Tibial nerve (tissue), 4 donors: ENCODE measurements around the gene STIM1. TPM values are rescaled to one million over a fixed set of nuclear protein-coding genes. Genes with fewer than 3 reads are reported as not detected.
A peak's percentile ranks its signal among the peaks of the same experiment; 100 is the strongest.

Experiments used
- DNase-seq, 2 donors: peaks; one replicate each; pipeline ENCODE4 v3.0.0-alpha.2; 2019; ENCODE audit warnings: low spot score in 2 of 2
- H3K27ac ChIP-seq, 4 donors: fragments of 200-600 bp; sonication (generic) in 3 of 4; one replicate each; pipeline ENCODE4 v1.5.1; 2017 to 2019; ENCODE audit warnings: mild to moderate bottlenecking in 1 of 4
- H3K27me3 ChIP-seq, 2 donors: fragments of 200-600 bp; sonication (generic) in 1 of 2; one replicate each; pipeline versions ENCODE4 v1.5.1 to v1.6.0; 2017 to 2019
- H3K36me3 ChIP-seq, 3 donors: fragments of 200-600 bp; sonication (generic); one replicate each; pipeline ENCODE4 v1.5.1; 2018 to 2019
- H3K4me1 ChIP-seq, 4 donors: fragments of 200-600 bp; sonication (generic) in 3 of 4; one replicate each; pipeline ENCODE4 v1.5.1; 2017 to 2019
- H3K4me3 ChIP-seq, 4 donors: fragments of 200-600 bp; sonication (generic) in 3 of 4; one replicate each; pipeline ENCODE4 v1.5.1; 2017 to 2019; ENCODE audit warnings: mild to moderate bottlenecking in 1 of 4, moderate library complexity in 1 of 4
- H3K9me3 ChIP-seq, 4 donors: fragments of 200-600 bp; sonication (generic) in 3 of 4; one replicate each; pipeline ENCODE4 v1.5.1; 2017 to 2019
- EP300 ChIP-seq, 2 donors: sonication (generic); formaldehyde crosslinking; IDR thresholded peaks; one replicate each; pipeline ENCODE4 v1.6.1; 2017; ENCODE audit warnings: antibody characterized with exemption in 2 of 2, mild to moderate bottlenecking in 1 of 2
- POLR2A ChIP-seq, 2 donors: fragments of 450-650 bp; IDR thresholded peaks; one replicate each; pipeline ENCODE4 v1.6.1; 2017; ENCODE audit warnings: antibody characterized with exemption in 2 of 2, mild to moderate bottlenecking in 2 of 2, moderate library complexity in 2 of 2
- WGBS, 2 donors: methylation state at CpG; one replicate each; pipeline ENCODE4 v1.1.5; 2018; 5-methylcytosine and 5-hydroxymethylcytosine counted together
- total RNA-seq, 4 donors: library from RNA; depleted of rRNA; stranded (reverse); fragments of >200 nt; gene quantifications; one replicate each; pipeline ENCODE4 v1.1.0, GENCODE V29; 2016
- TF ChIP-seq, protein P1 (sequence below), 5 experiments: fragments of 200-600 bp in 3 of 5; fragments of 450-650 bp in 2 of 5; sonication (generic) in 3 of 5; IDR thresholded peaks; one replicate each; pipeline ENCODE4 v1.5.1; 2016 to 2019; ENCODE audit warnings: antibody characterized with exemption in 5 of 5, mild to moderate bottlenecking in 3 of 5, moderate library complexity in 2 of 5

STIM1 gene
- total RNA-seq, 4 donors from 2014 or later: 51.3 to 70.1 (median 59.8) TPM

DNA sequence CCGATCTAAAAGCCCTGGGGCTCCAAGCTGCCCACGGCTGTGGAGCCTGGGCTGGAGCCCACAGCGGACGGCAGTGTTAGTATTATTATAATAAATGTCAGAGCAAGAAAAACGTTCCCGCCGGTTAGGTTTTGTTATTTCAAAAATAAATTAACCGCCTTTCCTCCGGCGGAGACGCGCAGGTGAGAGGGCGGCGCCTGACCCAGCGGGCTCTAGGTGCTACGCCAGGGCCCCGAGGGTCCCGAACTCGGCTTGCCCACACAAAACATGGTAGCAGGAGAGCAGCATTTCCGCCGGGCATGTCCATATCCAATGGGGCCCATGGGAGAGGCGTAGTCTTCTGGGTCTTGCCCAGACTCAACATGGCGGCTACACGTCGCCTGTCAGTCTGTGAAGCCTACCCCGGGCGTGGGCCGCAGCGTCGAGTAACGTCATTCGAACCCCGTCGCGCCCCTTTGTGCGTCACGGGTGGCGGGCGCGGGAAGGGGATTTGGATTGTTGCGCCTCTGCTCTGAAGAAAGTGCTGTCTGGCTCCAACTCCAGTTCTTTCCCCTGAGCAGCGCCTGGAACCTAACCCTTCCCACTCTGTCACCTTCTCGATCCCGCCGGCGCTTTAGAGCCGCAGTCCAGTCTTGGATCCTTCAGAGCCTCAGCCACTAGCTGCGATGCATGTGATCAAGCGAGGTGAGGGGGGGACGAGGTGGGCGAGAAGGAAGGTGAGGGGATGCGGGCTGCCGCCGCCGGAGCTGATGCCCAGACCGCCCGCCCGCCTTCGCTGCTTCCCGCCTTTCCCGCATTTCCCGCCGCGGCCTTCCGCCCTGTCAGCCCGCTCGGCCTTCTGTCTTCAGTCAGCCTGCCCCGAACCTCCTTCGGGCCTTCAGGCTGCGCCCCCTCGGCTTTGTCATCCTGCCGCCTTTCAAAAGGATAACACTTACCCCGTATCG is 239.2 kb downstream of the STIM1 start, which contains the start of gene RRM1:
Gene RRM1, plus strand, starts transcription at position 452 of the 944 bp plus-strand sequence. Its CDS starts 214 bp downstream, at position 666.
- H3K36me3 ChIP-seq: peaks cover 0 to 17% (median 6%) of the 10 kb centered on the region in 3 donors
- 0 to 1% methylated on average over 61 to 62 of the region's 74 CpGs for WGBS, 2 donors
- peaks cover 0 to 40% (median 2%) of the 10 kb centered on the region in 4 donors for H3K4me1 ChIP-seq
- peak; percentile 89 for DNase-seq
- peak within 1 kb of the TSS; percentile 56 to 74 (median 70) for H3K4me3 ChIP-seq
- TF ChIP-seq EP300 (IDR thresholded peaks at IDR 0.05): peak; percentile 89 to 96
- TF ChIP-seq, protein P1, sequence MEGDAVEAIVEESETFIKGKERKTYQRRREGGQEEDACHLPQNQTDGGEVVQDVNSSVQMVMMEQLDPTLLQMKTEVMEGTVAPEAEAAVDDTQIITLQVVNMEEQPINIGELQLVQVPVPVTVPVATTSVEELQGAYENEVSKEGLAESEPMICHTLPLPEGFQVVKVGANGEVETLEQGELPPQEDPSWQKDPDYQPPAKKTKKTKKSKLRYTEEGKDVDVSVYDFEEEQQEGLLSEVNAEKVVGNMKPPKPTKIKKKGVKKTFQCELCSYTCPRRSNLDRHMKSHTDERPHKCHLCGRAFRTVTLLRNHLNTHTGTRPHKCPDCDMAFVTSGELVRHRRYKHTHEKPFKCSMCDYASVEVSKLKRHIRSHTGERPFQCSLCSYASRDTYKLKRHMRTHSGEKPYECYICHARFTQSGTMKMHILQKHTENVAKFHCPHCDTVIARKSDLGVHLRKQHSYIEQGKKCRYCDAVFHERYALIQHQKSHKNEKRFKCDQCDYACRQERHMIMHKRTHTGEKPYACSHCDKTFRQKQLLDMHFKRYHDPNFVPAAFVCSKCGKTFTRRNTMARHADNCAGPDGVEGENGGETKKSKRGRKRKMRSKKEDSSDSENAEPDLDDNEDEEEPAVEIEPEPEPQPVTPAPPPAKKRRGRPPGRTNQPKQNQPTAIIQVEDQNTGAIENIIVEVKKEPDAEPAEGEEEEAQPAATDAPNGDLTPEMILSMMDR (IDR thresholded peaks at IDR 0.05): peak in 2 of 5 experiments; percentile 14 to 25
- peak; percentile 53 to 69 for TF ChIP-seq POLR2A (IDR thresholded peaks at IDR 0.05)
- no peaks in the 10 kb centered on the region for H3K9me3 ChIP-seq
- H3K27ac ChIP-seq: peak within 1 kb of the TSS; percentile 87 to 95 (median 92)
- H3K27me3 ChIP-seq: no peaks in the 10 kb centered on the region

DNA sequence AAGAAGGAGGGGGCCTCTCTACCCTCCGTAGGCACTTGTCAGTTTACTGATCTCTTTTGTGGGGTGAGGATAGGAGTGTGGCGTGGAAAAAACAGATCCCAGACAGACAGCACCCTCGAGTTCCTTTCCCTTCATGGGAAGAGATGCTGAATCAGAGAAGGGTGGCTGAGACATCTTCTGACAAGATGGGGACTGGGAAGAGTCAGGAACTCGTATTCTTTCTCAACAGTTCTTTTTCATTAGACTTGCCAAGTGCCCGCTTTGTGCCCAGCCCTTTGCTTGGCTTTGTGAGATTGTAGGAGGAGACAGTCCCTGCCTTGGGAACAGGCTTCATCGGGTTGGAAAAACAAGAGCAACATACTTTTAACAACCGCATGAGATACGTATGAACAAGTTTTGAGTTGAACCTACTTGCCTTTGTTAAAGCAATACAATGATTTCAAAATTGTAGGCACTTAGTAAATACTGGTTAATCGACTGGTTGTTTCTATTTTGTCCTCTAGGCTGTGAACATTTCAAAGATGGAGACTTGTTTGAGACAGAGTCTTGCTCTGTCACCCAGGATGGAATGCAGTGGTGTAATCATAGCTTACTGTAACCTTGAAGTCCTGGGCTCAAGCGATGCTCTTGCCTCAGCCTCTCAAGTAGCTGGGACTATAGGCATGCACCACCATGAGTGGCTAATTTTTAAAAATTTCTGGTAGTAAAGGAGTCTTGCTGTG is 240.2 kb downstream of the STIM1 start:
- Histone ChIP-seq H3K9me3 (no peaks in the 10 kb centered on the region), H3K4me1 (peaks cover 0 to 40% (median 2%) of the 10 kb centered on the region in 4 donors), H3K27me3 (no peaks in the 10 kb centered on the region), H3K27ac (peak overlapping the region; percentile 87 to 95 (median 92)), H3K4me3 (peak overlapping the region; percentile 56 to 74 (median 70)), H3K36me3 (peaks cover 0 to 12% (median 6%) of the 10 kb centered on the region in 3 donors)
- no peak for DNase-seq
- TF ChIP-seq EP300 (IDR thresholded peaks at IDR 0.05): no peak
- TF ChIP-seq POLR2A (IDR thresholded peaks at IDR 0.05): no peak
- TF ChIP-seq, protein P1 (IDR thresholded peaks at IDR 0.05): no peak
- 13 to 15% methylated on average over 10 of the region's 10 CpGs for WGBS, 2 donors

DNA sequence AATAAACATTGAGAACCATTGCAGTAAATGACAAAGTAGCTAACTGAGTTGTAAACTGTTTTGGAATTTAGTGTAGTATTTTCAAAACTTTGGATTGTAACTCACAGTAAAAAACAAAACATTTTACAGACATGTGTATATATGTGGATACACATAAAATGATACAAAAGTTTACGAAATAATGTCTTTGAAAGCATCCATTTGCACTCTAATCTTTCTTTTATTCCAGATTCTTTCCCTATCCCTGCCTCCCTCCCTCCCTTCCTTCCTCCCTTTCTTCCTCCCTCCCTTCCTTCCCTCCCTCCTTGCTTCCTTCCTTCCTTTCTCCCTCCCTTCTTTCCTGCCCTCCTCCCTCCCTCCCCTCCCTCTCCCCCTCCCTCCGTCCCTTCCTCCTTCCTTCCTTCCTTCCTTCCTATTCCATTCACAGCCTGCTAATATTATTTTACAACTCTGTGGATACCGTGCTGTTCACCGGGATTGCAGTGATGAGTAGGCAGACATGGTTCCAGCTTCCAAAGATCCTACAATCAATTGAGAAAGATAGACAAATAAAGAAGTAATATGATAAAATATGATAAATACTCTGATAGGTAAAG is 242.7 kb downstream of the STIM1 start:
- 63 to 66% methylated on average over 3 to 4 of the region's 4 CpGs for WGBS, 2 donors
- DNase-seq: no peak
- peaks cover 0 to 40% (median 2%) of the 10 kb centered on the region in 4 donors for H3K4me1 ChIP-seq
- no peak overlapping the region for H3K4me3 ChIP-seq
- H3K36me3 ChIP-seq: peaks cover 0 to 16% (median 0%) of the 10 kb centered on the region in 3 donors
- no peaks in the 10 kb centered on the region for H3K9me3 ChIP-seq
- TF ChIP-seq, protein P1 (IDR thresholded peaks at IDR 0.05): no peak
- no peak for TF ChIP-seq POLR2A (IDR thresholded peaks at IDR 0.05)
- TF ChIP-seq EP300 (IDR thresholded peaks at IDR 0.05): no peak
- no peaks in the 10 kb centered on the region for H3K27me3 ChIP-seq
- H3K27ac ChIP-seq: no peak overlapping the region

DNA sequence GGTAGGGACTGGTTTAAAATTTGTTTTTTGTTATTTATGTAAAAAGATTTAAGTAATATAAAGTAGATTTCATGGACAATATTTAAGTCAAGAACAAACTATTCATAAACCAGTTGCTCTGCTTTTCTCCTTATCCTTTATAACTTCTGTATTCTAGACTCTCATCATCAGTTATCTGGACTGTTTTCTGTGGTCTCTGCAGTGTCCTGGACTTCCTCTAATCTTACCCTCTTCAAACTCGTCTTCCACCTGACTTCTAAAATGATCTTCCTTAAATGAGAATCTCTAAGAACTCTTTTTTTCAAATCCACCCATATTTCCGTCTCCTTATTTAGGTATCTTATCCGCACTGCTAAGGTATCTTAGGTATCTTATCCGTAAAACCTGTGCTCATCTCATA is 247.2 kb downstream of the STIM1 start:
- Histone ChIP-seq H3K27ac (no peak overlapping the region), H3K4me3 (no peak overlapping the region), H3K4me1 (peaks cover 0 to 8% (median 0%) of the 10 kb centered on the region in 4 donors), H3K36me3 (peaks cover 0 to 53% (median 0%) of the 10 kb centered on the region in 3 donors), H3K9me3 (no peaks in the 10 kb centered on the region), H3K27me3 (no peaks in the 10 kb centered on the region)
- 90 to 93% methylated on average over 4 of the region's 4 CpGs for WGBS, 2 donors
- TF ChIP-seq POLR2A (IDR thresholded peaks at IDR 0.05) (no peak), EP300 (IDR thresholded peaks at IDR 0.05) (no peak)
- TF ChIP-seq, protein P1 (IDR thresholded peaks at IDR 0.05): no peak
- DNase-seq: no peak
